DND-41 (cell line): ENCODE results near the gene HOOK2.

Experiments
- ATAC-seq: fragments of 200-7000 bp; cut with Tn5 transposase; 3 replicates; pipeline ENCODE4 v1.9.1; 2021; ENCODE audit warnings: low read depth; ENCODE audit not compliant: insufficient read depth
- DNase-seq: peaks from one replicate; pipeline ENCODE4 v3.0.0-alpha.2; 2020
- H2AFZ ChIP-seq: 2 replicates; pipeline ENCODE4 v1.6.0; 2012; ENCODE audit warnings: low read depth, low read length
- H3K27ac ChIP-seq: 2 replicates; pipeline ENCODE4 v1.5.1; 2012; ENCODE audit warnings: low read length, inconsistent platforms
- H3K27me3 ChIP-seq: fragments of 200-600 bp; sonication (generic); 2 replicates; pipeline ENCODE4 v1.6.0; 2012; ENCODE audit warnings: low read length, mild to moderate bottlenecking, inconsistent platforms; ENCODE audit not compliant: insufficient read depth, poor library complexity
- H3K36me3 ChIP-seq: 2 replicates; pipeline ENCODE4 v1.5.1; 2012; ENCODE audit warnings: low read length, inconsistent platforms; ENCODE audit not compliant: insufficient read depth
- H3K4me1 ChIP-seq: 2 replicates; pipeline ENCODE4 v1.5.1; 2012; ENCODE audit warnings: mild to moderate bottlenecking, low read length; ENCODE audit not compliant: insufficient read depth
- H3K4me2 ChIP-seq: 2 replicates; pipeline ENCODE4 v1.6.0; 2012; ENCODE audit warnings: mild to moderate bottlenecking, moderate library complexity, low read length, inconsistent platforms; ENCODE audit not compliant: insufficient read depth
- H3K4me3 ChIP-seq, 2 experiments: fragments of 200-600 bp in 1 of 2; shearing (Covaris generic) in 1 of 2; 2 replicates each; pipeline ENCODE4 v1.5.1; 2012 to 2016; ENCODE audit warnings: inconsistent platforms in 2 of 2, low read length in 2 of 2, mild to moderate bottlenecking in 2 of 2, low read depth in 1 of 2, moderate library complexity in 1 of 2
- H3K79me2 ChIP-seq: 2 replicates; pipeline ENCODE4 v1.6.0; 2012; ENCODE audit warnings: low read length, inconsistent platforms; ENCODE audit not compliant: insufficient read depth
- H3K9ac ChIP-seq: 2 replicates; pipeline ENCODE4 v1.6.0; 2012; ENCODE audit warnings: low read depth, mild to moderate bottlenecking, inconsistent platforms, low read length, moderate library complexity
- H3K9me3 ChIP-seq: 2 replicates; pipeline ENCODE4 v1.5.1; 2012; ENCODE audit warnings: low read length, moderate library complexity, mild to moderate bottlenecking, inconsistent platforms; ENCODE audit not compliant: insufficient read depth, severe bottlenecking
- H4K20me1 ChIP-seq: 2 replicates; pipeline ENCODE4 v1.6.0; 2012; ENCODE audit warnings: low read length; ENCODE audit not compliant: insufficient read depth
- CTCF ChIP-seq: IDR thresholded peaks from 2 replicates; pipeline ENCODE4 v1.5.1; 2012; ENCODE audit warnings: borderline replicate concordance, low read length, moderate library complexity, mild to moderate bottlenecking; ENCODE audit not compliant: poor library complexity, severe bottlenecking; ENCODE audit errors: extremely low read depth
- EZH2 ChIP-seq: IDR thresholded peaks from 3 replicates; pipeline ENCODE4 v1.6.1; 2012; ENCODE audit warnings: borderline replicate concordance, low read depth, mild to moderate bottlenecking, moderate library complexity, low read length, inconsistent platforms; ENCODE audit not compliant: severe bottlenecking

The HOOK2 gene

GRCh38 chr19:12754465-12755196 is 20.7 kb downstream of the HOOK2 start:
- H3K4me1 ChIP-seq: peaks cover 9% of the 10 kb centered on the region
- ATAC-seq: no peak
- H3K9me3 ChIP-seq: no peaks in the 10 kb centered on the region
- no peak overlapping the region for H3K9ac ChIP-seq
- no peaks in the 10 kb centered on the region for H3K27me3 ChIP-seq
- TF ChIP-seq CTCF: no peak
- no peak for TF ChIP-seq EZH2
- H3K4me2 ChIP-seq: no peak overlapping the region
- H3K4me3 ChIP-seq: no peak overlapping the region
- no peak overlapping the region for H3K27ac ChIP-seq
- H3K36me3 ChIP-seq: no peaks in the 10 kb centered on the region
- H3K79me2 ChIP-seq: no peaks in the 10 kb centered on the region
- H4K20me1 ChIP-seq: no peaks in the 10 kb centered on the region
- no peak for DNase-seq
- H2AFZ ChIP-seq: no peak overlapping the region; the same call in 1 of the 2 replicates

- H3K27ac ChIP-seq: no peak overlapping the region
- H3K27me3 ChIP-seq: no peaks in the 10 kb centered on the region
- H3K36me3 ChIP-seq: peaks cover 11% of the 10 kb centered on the region
- no peaks in the 10 kb centered on the region for H3K79me2 ChIP-seq
- no peak overlapping the region for H3K9ac ChIP-seq
- TF ChIP-seq EZH2 (no peak), CTCF (no peak)
- no peak overlapping the region for H2AFZ ChIP-seq
- peaks cover under 1% of the 10 kb centered on the region; the same call in 1 of the 2 replicates for H3K4me1 ChIP-seq
- no peaks in the 10 kb centered on the region for H4K20me1 ChIP-seq
- no peak for ATAC-seq
- H3K4me3 ChIP-seq: no peak overlapping the region
- no peak for DNase-seq
- peaks cover 9% of the 10 kb centered on the region for H3K9me3 ChIP-seq
- no peak overlapping the region for H3K4me2 ChIP-seq
Measured at GRCh38 chr19:12752056-12752781, 23.1 kb downstream of the HOOK2 start.

- Histone ChIP-seq H3K27me3 (no peaks in the 10 kb centered on the region), H3K36me3 (peaks cover 16% of the 10 kb centered on the region), H2AFZ (no peak within 1 kb of the TSS), H3K9ac (no peak within 1 kb of the TSS), H3K27ac (no peak within 1 kb of the TSS), H3K4me3 (no peak within 1 kb of the TSS), H3K4me1 (no peaks in the 10 kb centered on the region), H3K9me3 (peaks cover 13% of the 10 kb centered on the region), H3K79me2 (no peaks in the 10 kb centered on the region), H4K20me1 (no peaks in the 10 kb centered on the region), H3K4me2 (no peak within 1 kb of the TSS)
- ATAC-seq (no peak), DNase-seq (no peak)
- no peak for TF ChIP-seq CTCF
- TF ChIP-seq EZH2: no peak
Measured at GRCh38 chr19:12751635-12752034, 23.7 kb downstream of the HOOK2 start, which contains the start of gene BEST2. Gene BEST2 (plus strand): TSS chr19:12751791. CDS start chr19:12752593, 802 bp downstream.
